C4-2B (cell line): ENCODE results near the gene DVL3.

Source experiments
- H3K27ac ChIP-seq: fragments of 450-650 bp; 2 replicates; pipeline ENCODE4 v1.5.1; 2017
- CTCF ChIP-seq: fragments of 450-650 bp; conservative IDR thresholded peaks from 2 replicates; pipeline ENCODE4 v1.5.1; 2017; ENCODE audit warnings: mild to moderate bottlenecking
- ZFX ChIP-seq: fragments of 450-650 bp; IDR thresholded peaks from 2 replicates; pipeline ENCODE4 v1.6.1; 2017

Gene DVL3

GRCh38 chr3:184189421-184189820 lies 34.2 kb downstream of the DVL3 start:
- H3K27ac ChIP-seq = no peak overlapping the region
- TF ChIP-seq CTCF (no peak), ZFX (no peak)

GRCh38 chr3:184192889-184193288 lies 37.7 kb downstream of the DVL3 start:
- no peak for TF ChIP-seq CTCF
- no peak for TF ChIP-seq ZFX
- no peak overlapping the region for H3K27ac ChIP-seq

GRCh38 chr3:184193991-184194539 lies 38.9 kb downstream of the DVL3 start:
- H3K27ac ChIP-seq = no peak overlapping the region
- TF ChIP-seq CTCF (no peak), ZFX (no peak)

DNA sequence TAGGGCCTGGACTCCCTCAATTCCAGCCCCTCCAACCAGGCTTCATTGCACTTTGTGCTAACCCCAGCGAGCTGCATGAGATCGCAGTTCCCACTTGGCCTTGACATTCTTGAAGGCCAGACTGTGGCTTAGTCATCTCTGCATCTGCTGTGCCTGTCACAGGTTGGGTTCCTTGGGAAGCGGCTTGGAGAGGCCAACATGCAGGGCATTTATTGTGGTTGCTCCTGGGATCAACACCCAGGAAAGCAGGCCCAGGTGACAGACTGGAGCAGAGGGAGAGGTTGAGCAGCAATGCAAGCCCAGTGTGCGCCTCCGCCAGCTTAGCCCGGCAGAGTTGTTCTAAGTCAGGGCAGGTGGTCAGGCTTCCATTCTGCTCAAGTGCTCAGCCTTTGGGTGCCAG lies 41.4 kb downstream of the DVL3 start:
- no peak overlapping the region for H3K27ac ChIP-seq
- TF ChIP-seq CTCF = no peak
- TF ChIP-seq ZFX = no peak

DNA sequence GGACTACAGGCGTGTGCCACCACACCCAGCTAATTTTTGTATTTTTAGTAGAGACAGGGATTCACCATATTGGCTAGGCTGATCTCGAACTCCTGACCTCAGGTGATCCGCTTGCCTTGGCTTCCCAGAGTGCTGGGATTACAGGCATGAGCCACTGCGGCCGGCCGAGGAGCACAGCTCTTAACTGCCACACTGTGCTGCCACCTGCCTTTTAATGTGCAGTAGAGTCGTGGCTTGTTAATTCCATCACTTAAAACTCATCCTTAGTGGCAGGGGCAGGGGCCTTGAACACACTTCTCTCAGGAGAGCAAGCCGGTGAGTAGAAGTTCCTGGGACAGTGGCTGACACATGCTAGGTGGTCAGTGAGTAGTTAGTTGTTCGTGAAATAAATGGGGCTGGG lies 43.3 kb downstream of the DVL3 start:
- no peak overlapping the region for H3K27ac ChIP-seq
- TF ChIP-seq CTCF = no peak
- TF ChIP-seq ZFX = no peak

DNA sequence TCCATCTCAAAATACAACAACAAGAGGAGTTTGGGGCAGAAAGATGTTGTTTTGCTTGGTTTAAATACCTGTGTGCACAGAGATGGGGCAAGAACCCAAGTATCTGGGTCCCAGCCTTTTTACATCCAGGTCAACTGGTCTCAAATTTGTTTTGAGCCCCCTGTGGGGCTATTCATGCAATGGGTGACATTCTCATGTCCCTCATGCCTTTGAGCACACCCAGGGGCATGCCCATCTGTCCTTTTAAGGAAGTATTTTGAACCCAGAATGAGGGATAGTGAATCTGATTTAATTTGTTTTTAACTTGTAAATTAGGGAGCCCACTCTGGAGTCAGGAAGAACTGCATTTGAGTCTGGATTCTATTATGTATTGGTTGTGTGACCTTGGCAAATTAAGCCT lies 45.6 kb downstream of the DVL3 start:
- H3K27ac ChIP-seq = no peak overlapping the region
- TF ChIP-seq ZFX (no peak), CTCF (no peak)

GRCh38 chr3:184203526-184203925 lies 48.3 kb downstream of the DVL3 start:
- H3K27ac ChIP-seq = no peak overlapping the region
- TF ChIP-seq ZFX (no peak), CTCF (no peak)
